Measurements from ENCODE around the gene TK1. TPM values are rescaled to one million over a fixed set of nuclear protein-coding genes. Genes with fewer than 3 reads are reported as not detected.
A peak's percentile ranks its signal among the peaks of the same experiment; 100 is the strongest.

TK1 gene
- total RNA-seq, 1 experiment from 2014 or later: 72.5 TPM

DNA sequence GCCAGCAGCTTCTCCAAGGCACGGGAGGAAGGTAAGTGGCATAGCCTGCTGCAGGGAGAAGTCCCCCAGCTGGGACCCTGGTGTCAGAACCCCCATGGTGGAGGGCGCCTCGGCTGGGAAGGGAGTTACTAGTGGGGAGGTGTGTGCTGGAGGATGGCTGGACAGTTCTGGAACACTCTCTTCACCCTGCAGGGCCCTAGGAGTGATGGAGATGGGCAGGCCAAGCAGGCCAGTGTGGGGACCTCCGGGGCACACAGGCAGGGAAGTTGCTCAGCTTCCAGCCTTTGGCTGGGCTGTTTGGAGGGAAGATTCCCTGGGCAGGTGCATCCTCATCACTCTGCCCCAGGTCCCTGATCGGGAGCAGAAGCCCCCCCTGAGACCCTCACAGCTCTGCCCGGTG is 40.0 kb downstream of the TK1 start (continued):
- TF ChIP-seq, protein P1, sequence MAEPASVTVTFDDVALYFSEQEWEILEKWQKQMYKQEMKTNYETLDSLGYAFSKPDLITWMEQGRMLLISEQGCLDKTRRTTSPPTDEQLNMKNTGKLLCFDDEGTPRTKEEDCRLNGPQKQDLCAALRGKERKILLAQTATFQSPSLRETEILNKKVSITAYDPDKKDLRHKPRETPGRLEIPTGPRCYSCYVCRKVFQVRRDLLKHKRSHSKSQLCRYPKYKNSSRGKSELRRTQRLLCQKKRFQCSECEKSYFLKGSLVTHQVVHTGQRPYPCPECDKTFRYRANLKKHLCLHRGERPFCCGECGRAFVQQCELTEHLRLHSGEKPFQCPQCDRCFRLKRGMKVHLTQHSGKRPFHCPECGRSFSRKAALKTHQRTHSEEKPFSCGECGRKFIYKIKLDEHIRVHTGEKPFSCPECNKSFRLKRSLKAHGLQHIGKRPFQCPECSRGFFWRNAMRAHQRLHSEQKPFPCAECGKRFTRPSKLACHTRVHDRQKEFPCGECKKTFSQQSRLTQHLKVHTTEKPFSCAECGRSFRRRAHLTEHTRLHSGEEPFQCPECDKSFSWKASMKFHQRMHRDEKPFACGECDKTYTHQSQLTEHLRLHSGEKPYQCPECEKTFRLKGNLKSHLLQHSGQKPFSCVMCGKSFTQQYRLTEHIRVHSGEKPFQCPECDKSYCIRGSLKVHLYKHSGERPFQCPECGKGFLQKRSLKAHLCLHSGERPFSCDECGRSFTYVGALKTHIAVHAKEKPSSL (CRISPR knock-in tag; conservative IDR thresholded peaks at IDR 0.05): no peak
- TF ChIP-seq SP1 (CRISPR knock-in tag; conservative IDR thresholded peaks at IDR 0.05): no peak
- TF ChIP-seq, protein P2, sequence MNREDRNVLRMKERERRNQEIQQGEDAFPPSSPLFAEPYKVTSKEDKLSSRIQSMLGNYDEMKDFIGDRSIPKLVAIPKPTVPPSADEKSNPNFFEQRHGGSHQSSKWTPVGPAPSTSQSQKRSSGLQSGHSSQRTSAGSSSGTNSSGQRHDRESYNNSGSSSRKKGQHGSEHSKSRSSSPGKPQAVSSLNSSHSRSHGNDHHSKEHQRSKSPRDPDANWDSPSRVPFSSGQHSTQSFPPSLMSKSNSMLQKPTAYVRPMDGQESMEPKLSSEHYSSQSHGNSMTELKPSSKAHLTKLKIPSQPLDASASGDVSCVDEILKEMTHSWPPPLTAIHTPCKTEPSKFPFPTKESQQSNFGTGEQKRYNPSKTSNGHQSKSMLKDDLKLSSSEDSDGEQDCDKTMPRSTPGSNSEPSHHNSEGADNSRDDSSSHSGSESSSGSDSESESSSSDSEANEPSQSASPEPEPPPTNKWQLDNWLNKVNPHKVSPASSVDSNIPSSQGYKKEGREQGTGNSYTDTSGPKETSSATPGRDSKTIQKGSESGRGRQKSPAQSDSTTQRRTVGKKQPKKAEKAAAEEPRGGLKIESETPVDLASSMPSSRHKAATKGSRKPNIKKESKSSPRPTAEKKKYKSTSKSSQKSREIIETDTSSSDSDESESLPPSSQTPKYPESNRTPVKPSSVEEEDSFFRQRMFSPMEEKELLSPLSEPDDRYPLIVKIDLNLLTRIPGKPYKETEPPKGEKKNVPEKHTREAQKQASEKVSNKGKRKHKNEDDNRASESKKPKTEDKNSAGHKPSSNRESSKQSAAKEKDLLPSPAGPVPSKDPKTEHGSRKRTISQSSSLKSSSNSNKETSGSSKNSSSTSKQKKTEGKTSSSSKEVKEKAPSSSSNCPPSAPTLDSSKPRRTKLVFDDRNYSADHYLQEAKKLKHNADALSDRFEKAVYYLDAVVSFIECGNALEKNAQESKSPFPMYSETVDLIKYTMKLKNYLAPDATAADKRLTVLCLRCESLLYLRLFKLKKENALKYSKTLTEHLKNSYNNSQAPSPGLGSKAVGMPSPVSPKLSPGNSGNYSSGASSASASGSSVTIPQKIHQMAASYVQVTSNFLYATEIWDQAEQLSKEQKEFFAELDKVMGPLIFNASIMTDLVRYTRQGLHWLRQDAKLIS (CRISPR knock-in tag; IDR thresholded peaks at IDR 0.05; ENCODE audit: borderline replicate concordance): no peak
- no peak for TF ChIP-seq MXD4 (CRISPR knock-in tag; IDR thresholded peaks at IDR 0.05; ENCODE audit: borderline replicate concordance)
- TF ChIP-seq IRF2 (CRISPR knock-in tag; IDR thresholded peaks at IDR 0.05; ENCODE audit: borderline replicate concordance, low read depth): no peak

DNA sequence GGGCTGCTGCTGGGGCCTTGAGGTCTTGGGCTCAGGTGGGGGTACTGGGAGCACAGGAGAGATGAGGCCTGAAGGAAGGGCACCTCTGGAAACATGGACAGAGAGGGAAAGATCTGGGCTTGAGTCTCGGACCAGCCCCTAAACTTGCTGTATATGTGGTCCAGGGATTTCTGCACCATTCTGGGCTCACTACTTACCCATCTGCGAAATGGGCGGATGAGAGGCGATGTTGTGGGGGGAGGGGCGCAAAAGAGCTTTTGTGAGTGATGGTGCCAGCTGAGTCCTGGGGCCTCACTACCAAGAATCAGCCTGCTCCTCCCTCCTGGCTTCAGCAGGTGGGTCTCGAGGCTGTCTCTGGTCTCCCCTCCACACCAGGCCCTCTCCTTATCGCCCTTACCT is 40.4 kb downstream of the TK1 start:
- ATAC-seq: no peak
- Mint-ChIP-seq H3K27ac (no peak overlapping the region), H3K4me3 (no peak overlapping the region), H3K27me3 (ENCODE audit: low read depth) (0 out of 2 replicates have a peak, but pooled peaks cover 1% of the 10 kb centered on the region), H3K9me3 (no peaks in the 10 kb centered on the region), H3K36me3 (no peaks in the 10 kb centered on the region), H3K4me1 (no peaks in the 10 kb centered on the region)
- DNase-seq (ENCODE audit: low spot score): no peak
- CTCF ChIA-PET: no interaction called here
- TF ChIP-seq, protein P3, sequence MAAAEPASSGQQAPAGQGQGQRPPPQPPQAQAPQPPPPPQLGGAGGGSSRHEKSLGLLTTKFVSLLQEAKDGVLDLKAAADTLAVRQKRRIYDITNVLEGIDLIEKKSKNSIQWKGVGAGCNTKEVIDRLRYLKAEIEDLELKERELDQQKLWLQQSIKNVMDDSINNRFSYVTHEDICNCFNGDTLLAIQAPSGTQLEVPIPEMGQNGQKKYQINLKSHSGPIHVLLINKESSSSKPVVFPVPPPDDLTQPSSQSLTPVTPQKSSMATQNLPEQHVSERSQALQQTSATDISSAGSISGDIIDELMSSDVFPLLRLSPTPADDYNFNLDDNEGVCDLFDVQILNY (CRISPR knock-in tag; IDR thresholded peaks at IDR 0.05): no peak
- 0 out of 2 replicates have a peak, but pooled peaks have one; percentile 22 for TF ChIP-seq GTF2I (CRISPR knock-in tag; conservative IDR thresholded peaks at IDR 0.05)
- POLR2A ChIA-PET: no interaction called here

DNA sequence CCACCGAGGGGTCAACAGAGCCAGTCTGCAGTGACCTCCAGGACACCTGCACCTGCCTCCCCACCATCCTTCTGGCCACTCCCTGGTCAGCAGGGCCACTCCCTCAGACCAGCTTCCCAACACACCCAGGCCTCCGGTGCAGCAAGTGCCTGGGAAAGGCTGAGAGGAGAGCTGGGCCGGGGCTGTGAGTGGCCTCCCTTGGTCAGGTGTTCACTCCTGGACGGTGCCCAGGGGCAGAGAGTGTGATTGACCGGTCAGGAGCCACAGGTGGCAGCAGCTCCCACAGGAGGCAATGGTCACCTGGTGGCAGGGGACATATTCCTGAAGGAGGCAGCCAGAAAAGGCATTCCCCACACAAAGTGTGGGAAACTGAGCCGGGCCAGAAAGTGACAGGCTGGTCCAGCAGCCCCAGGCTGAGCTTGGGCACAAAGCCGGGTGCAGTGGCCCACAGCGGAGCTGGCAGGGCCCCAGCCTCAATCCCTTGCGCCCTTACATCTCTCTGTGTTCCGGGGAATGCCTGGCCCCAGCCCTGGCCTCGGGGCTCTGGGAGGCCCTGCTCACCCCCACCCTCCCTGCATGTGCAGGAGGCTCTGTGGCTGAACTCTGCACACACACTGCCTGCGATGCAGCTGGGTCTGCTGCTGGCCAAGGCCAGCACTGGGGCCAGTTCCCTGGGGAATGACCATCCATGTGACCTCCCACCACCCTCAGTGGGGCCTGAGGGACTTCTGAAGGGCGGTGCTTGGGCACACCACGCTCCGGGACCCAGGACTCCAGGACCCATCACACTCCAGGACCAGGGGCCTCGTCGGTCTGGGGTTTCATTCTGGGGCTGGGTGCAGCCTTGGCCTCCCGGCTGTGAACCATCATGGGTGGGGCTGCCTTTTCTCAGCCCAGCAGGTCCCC is 41.9 kb downstream of the TK1 start:
- CTCF ChIA-PET: interaction anchor here (0.8 to 1.9 kb wide), 2 partner anchors 30 to 1622 kb away, joined by 3 to 8 read pairs; no protein-coding TSS in a partner anchor
- 0 out of 2 replicates have a peak, but pooled peaks cover 3% of the 10 kb centered on the region for H3K27me3 Mint-ChIP-seq (ENCODE audit: low read depth)
- H3K9me3 Mint-ChIP-seq: no peaks in the 10 kb centered on the region
- ATAC-seq: no peak
- TF ChIP-seq, protein P4, sequence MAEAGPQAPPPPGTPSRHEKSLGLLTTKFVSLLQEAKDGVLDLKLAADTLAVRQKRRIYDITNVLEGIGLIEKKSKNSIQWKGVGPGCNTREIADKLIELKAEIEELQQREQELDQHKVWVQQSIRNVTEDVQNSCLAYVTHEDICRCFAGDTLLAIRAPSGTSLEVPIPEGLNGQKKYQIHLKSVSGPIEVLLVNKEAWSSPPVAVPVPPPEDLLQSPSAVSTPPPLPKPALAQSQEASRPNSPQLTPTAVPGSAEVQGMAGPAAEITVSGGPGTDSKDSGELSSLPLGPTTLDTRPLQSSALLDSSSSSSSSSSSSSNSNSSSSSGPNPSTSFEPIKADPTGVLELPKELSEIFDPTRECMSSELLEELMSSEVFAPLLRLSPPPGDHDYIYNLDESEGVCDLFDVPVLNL (CRISPR knock-in tag; IDR thresholded peaks at IDR 0.05; ENCODE audit: borderline replicate concordance, low read depth): no peak
- peak; percentile 22; the same call in 1 of the 2 replicates for TF ChIP-seq GABPB1 (CRISPR knock-in tag; IDR thresholded peaks at IDR 0.05)
- no peaks in the 10 kb centered on the region for H3K36me3 Mint-ChIP-seq
- peaks cover 2% of the 10 kb centered on the region for H3K4me1 Mint-ChIP-seq
- POLR2A ChIA-PET: interaction anchor here (0.7 kb wide), 1 partner anchor 440 kb away, joined by 4 read pairs; no protein-coding TSS in a partner anchor
- DNase-seq (ENCODE audit: low spot score): no peak
- H3K4me3 Mint-ChIP-seq: no peak overlapping the region
- H3K27ac Mint-ChIP-seq: no peak overlapping the region

Measured in WTC11 (cell line).